Inferior parietal cortex (tissue), 1 donor: ENCODE results near the gene SLC7A11.

Source experiments
- DNase-seq: peaks from one replicate; pipeline ENCODE4 v3.0.0-alpha.2; 2016; ENCODE audit errors: extremely low spot score

Gene SLC7A11

DNA sequence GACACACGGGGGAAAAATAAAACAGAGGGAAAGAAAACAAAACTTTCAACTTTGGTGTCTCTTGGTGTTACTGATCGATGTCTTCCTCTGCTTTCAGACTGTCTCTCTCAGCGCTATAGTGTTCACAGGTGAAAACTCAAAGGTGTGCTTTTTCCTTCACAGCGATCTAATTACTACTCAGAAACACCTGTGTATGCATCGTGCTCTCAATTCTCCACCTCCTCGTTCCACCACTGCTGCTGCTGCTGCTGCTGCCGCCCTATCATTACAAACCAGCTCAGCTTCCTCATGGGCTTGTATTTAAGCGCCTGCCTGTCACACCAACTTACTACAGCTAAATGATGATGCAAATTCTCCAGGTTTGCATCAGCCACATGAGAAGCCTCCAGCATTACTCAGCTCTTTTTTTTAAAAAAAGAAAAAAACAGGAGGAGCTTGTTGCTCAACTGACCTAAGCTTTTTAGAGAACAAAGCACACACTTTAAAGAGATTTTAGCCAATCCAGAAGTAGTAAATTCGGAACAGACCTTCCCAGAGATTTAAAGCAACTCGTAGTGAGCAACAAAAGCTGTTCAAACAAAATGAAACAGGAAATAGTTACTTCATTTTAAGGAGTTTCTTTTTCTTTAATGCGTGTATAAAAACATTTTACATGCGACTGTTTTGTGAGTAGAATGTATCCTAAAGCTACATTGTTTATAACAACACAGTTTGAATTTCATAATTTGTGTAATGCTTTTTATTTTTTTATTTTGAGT is at the start of gene SLC7A11:
SLC7A11 (minus strand) TSS at position 274 of the 758 bp plus-strand sequence. CDS start 280 bp downstream, outside the sequence.
- peak; percentile 62 for DNase-seq

- DNase-seq, result no peak
These were observed 49.3 kb upstream of the SLC7A11 start for GRCh38 chr4:138291431-138291830.

- DNase-seq, result no peak
These were observed 48.7 kb upstream of the SLC7A11 start for GRCh38 chr4:138290805-138291204.

DNA sequence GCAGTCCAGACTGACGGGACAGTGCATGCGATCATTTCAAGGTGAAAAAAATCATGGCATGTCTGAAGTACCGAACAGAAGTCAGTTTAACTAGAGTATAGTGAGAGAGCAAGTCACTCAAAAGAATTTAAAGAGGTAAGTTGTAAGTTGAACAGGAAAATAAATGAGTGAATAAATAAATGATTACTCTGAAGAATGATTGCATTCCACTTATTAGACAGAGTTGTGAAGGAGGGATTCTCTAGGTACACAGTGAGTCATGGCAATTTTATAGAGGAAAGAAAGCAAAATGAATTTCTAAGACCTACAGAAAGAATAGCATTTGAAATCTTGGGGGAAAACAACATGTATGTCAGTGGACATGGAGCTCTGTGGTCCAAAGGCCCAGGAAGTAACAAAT is 37.1 kb upstream of the SLC7A11 start:
- no peak for DNase-seq

DNA sequence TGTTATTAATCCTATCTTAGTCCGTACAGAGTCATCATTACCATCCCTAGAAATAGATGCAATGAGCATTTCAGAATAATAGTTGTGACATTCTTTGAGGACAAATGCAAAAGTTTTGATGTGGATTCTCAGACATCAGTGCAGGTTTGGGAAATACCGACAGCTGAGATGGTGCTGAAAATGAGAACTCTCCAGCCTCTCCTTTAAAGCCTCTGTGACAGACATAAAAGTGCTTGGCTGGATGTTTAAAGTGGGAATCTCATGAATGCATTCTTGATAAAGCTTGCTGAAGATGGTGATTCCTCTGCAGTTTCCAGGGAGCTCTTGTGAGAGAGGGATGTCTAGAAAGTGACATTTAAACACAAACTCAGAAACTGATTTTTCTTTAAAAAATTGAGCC is 35.0 kb upstream of the SLC7A11 start:
- no peak for DNase-seq

- no peak for DNase-seq
These were observed 33.9 kb upstream of the SLC7A11 start for GRCh38 chr4:138275963-138276621.

DNA sequence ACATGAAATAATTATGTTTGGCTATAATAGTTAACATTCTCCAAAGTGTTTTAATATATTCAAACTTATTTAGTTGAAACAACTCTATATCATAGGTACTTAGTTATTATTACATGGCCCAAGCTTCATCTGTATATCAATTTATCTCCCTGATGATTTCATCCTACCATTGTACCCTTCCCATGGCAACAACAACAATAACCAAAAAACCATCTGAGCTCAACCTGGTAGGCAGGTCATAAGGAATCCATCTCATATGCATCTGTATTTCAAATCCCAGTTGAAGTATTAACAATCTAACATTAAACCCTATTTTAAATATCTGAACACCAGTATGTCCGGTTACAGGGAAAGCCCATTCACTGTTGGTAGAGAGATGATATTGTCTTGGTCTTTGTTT is 33.1 kb upstream of the SLC7A11 start:
- no peak for DNase-seq

DNA sequence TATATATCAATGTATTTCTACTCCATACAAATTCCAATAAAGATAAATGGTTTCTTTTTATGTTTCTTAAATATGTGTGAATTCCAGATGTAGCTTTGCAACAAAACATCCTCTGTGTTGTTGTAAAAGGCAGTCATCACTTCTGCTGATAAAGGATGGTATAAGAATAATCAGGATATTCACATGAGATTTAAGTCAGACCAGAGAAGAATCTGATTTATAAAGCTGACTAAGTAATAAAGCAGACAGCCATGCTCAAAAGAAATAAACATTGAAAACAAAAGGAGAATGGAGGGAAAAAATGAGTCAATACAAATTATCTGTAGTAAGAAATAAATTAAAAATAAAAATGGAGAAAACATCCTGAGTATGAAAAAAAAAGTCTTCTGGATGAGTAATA is 27.0 kb upstream of the SLC7A11 start:
- no peak for DNase-seq

- no peak for DNase-seq
These were observed 25.7 kb upstream of the SLC7A11 start for GRCh38 chr4:138267835-138268234.

DNA sequence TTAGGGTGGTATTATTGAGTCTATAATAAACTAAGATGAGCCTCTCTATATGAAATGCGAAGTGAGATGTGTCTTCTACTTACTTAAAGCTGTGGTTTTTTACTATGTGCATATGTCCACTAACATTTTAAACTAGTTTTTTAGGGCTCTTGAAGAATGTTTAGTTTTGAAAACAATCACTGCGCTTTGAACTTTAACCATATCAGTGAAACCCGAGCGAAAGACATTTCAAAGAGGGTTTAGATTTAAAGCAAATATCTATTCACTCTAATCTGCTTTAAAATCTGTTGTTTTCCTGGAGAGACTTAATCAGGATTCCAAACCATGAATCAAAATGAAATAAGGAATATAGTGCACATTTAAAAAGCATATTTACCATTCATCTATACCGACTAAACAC is 24.8 kb upstream of the SLC7A11 start:
- DNase-seq, result no peak

DNA sequence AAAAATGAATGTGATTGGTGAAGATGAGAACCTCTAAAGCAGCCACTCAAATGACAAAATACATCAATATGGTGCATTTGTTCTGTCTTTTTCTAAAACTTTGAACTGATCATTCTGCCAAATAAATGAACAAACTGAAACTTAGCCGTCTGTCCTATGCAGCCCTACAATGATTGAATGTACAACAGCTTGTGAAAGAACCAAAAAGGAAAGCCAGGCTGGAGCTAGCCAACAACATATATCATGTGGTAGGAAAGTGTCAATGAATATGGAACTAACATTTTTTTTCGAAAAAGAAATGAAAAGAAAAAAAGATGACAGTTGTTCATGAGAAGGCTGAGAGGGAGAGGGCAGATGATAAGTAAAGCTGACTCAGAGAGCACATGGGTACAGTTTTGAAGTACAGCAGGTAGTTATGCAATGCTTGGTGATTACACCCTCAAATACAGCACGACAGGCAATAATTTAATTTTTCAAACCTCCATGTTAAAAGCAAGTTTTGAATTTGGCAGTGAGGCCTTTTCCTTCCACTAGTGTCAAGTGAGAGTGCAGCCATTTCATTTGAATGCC is 21.2 kb upstream of the SLC7A11 start:
- peak; percentile 43 for DNase-seq

GRCh38 chr4:138262469-138262868 is 20.3 kb upstream of the SLC7A11 start:
- DNase-seq, result no peak

DNA sequence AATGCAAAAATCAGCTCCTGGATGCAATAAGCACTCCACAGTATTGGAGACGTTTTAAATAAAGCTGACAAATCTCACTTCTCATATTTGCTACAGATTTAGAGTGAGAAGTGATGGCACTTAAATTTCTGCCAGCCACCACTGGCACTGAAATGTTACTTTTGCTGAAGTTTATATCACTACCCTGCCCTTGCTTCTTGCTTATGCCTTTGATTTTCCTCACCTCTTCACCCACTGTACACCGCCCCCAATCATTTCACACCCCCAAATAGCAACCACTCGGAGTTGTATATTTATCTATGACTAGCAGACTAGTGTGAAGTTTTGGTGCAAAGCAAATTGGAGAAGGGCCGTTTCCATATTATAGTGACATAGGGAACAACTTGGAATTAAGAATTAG is 19.9 kb upstream of the SLC7A11 start:
- no peak for DNase-seq

DNA sequence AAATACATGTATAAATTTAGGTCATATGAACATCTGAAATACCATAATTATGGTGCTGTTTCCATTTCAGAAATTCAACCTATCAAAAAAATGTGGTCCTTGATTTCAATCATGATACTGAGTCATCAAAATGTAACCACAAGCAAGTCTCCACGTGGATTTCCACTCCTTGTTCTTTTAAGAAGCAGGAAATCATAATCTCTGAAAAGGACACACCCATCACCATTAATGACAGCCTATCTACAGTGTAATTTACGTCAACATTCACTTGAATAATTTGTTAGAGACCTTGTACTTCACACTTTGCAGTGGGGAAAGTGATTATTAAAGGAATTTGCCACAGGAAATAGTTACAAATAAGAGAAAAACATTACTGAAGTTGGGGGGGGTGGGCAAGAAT is 17.7 kb upstream of the SLC7A11 start:
- no peak for DNase-seq

DNA sequence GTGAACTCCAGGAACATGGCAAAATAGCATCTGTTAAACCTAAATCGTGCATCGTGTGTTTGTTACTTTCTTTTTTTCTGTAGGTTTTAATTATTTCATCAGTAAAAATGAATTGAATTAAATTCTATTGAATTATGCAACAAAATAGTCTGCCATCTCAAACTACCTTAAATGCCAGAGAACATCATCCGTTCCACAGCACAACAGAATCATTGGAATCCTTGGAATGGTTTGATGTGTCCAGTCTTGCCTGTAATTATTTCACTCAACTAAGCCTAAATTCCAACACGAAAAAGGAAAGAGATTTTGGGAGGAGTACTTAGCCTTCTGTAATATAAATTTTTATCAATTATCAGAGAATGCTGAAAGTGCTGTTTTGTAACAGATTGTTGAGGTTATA is 17.1 kb upstream of the SLC7A11 start:
- no peak for DNase-seq

DNA sequence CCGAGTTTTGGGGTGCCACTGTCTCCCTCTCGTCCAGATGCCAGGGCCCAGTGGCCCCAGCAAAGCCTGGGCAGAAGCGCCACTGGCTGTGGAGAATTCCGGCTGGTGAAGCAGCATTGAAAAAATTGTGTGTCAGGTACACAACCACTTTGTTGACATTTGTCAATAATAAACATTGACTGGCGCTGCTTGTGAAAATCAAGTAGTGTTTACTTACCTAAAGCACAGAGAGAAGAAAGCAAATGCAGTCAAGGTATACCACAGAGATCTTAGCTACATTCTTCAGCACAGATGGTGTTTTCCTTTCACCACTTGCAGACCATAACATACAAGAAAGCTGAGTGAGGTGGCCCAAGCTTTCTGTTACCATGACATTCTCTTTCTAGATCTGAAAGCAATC is 14.5 kb upstream of the SLC7A11 start:
- DNase-seq, result no peak

GRCh38 chr4:138255917-138256597 is 13.9 kb upstream of the SLC7A11 start:
- no peak for DNase-seq

- DNase-seq, result no peak
These were observed 10.4 kb upstream of the SLC7A11 start for GRCh38 chr4:138252551-138252950.

DNA sequence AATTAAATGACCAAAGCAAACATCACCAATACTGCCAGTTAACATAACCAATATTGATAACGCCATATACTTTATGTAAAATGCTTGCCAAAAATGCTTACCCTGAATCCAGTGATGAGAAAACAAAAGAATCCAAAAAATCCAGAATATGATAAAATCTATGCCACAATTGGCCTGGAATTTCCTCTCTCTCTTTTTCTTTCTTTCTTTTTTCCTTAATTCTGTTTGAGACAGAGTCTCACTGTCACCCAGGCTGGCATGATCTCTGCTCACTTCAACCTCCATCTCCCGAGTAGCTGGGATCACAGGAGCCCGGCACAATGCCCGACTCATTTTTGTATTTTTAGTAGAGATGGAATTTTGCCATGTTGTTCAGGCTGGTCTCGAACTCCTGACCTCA is 9.8 kb upstream of the SLC7A11 start:
- DNase-seq, result no peak

DNA sequence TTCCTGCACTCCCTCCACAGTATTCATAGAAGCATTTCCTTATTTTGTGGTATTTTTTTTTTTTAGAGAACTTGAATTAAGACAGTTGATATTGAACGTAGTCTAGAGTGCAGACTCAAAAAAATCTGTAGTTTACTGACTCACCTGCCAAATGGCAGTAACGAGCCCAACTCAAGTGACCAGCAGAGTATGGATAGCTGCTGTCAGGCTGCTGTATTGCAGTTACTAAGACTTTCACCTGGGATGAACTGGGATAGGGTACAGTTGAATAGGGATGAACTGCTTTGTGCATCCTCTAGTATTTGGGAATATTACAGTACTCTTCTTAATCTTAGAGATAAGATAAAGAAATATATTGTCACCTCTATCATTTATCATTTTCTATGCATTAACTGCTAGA is 7.0 kb upstream of the SLC7A11 start:
- no peak for DNase-seq

DNA sequence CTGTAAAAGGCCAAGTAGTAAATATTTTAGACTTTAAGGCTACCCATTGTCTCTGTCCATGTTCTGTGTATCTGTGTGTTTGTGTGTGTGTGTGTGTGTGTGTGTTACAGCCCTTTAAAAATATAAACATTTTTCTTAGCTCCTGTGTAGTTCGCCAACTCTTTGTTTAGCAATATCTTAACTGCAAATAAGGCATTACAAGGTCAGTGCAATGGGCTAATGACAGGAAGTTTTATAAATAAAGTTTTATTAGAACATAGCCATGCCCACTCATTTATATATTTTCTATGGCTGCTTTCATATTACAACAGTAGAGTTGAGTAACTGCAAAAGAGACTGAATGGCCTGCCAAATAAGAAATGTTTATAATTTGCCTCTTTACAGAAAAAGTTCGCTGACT is 5.9 kb upstream of the SLC7A11 start:
- DNase-seq, result no peak

DNA sequence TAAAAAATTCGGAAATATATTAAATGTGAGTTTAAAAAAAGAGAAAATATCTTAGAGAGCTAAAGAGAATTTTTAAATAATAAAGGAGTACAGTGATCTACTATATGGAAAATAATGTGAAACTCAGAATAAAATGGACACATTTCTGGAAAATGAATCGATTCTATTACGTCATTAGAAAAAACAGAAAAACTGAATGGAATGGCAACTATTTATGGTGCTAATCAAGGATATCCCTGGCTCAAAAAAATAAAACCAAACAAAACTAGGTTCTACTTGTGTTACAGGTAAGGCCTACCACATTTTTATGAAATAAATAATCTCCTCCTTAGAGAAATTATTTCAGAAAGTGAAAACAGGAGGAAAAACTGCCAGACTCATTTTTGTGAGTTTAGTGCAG is 5.5 kb upstream of the SLC7A11 start:
- DNase-seq, result no peak

DNA sequence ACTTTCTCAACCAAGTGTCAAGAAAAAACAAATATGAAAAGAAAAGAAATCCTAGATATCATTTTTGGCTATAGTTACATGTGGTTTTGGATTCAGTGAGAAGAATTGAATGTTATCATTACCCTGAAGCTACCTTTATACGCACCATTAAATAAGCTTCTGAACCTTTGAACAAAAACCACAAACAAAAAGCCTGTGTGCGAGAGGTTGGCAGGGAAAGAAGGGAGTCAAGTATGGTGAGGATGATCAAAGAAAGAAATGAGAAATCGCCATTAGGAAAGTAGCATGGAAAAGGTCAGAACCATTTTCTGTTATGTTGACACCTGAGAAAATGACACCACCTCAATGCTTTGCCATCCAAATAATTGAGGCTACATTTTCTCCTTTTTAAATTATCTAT is 1.2 kb upstream of the SLC7A11 start:
- DNase-seq, result no peak
